Umbilical cord (tissue), 2 donors: ENCODE measurements around the gene NUAK1. TPM values are rescaled to one million over a fixed set of nuclear protein-coding genes. Genes with fewer than 3 reads are reported as not detected.

ENCODE experiments used
- DNase-seq: peaks from one replicate; pipeline ENCODE4 v3.0.0-alpha.2; 2015; ENCODE audit warnings: low spot score
- total RNA-seq: library from RNA; depleted of rRNA; stranded (reverse); fragments of >200 nt; gene quantifications from one replicate; pipeline ENCODE4 v1.2.3, GENCODE V29; 2014; ENCODE audit warnings: low replicate concordance; ENCODE audit not compliant: insufficient read depth

NUAK1 gene
- total RNA-seq, 1 donor from 2014 or later = 42.4 TPM

GRCh38 chr12:106084014-106084671 is 54.6 kb downstream of the NUAK1 start:
- DNase-seq = peak; percentile 46

GRCh38 chr12:106082216-106083175 is 56.3 kb downstream of the NUAK1 start:
- no peak for DNase-seq

GRCh38 chr12:106081606-106082005 is 57.1 kb downstream of the NUAK1 start:
- DNase-seq = no peak

- no peak for DNase-seq
These were observed 58.0 kb downstream of the NUAK1 start for GRCh38 chr12:106080791-106081170.

GRCh38 chr12:106080041-106080790 is 58.5 kb downstream of the NUAK1 start:
- peak; percentile 82 for DNase-seq

GRCh38 chr12:106079148-106079738 is 59.5 kb downstream of the NUAK1 start:
- no peak for DNase-seq

GRCh38 chr12:106078358-106079010 is 60.3 kb downstream of the NUAK1 start:
- DNase-seq = no peak

GRCh38 chr12:106074706-106075392 is 63.9 kb downstream of the NUAK1 start:
- peak; percentile 83 for DNase-seq

GRCh38 chr12:106074361-106074705 is 64.4 kb downstream of the NUAK1 start:
- no peak for DNase-seq

GRCh38 chr12:106073179-106073578 is 65.6 kb downstream of the NUAK1 start:
- no peak for DNase-seq

- no peak for DNase-seq
These were observed 66.0 kb downstream of the NUAK1 start for GRCh38 chr12:106072751-106073150.

GRCh38 chr12:106071686-106072085 is 67.1 kb downstream of the NUAK1 start:
- peak; percentile 42 for DNase-seq

- DNase-seq = no peak
These were observed 68.1 kb downstream of the NUAK1 start for GRCh38 chr12:106070611-106071010.

- DNase-seq = no peak
These were observed 68.6 kb downstream of the NUAK1 start for GRCh38 chr12:106070147-106070546.

GRCh38 chr12:106068296-106068695 is 70.5 kb downstream of the NUAK1 start:
- no peak for DNase-seq

GRCh38 chr12:106067606-106068205 is 71.0 kb downstream of the NUAK1 start:
- no peak for DNase-seq

- no peak for DNase-seq
These were observed 71.9 kb downstream of the NUAK1 start for GRCh38 chr12:106066726-106067325.

- no peak for DNase-seq
These were observed 72.6 kb downstream of the NUAK1 start for GRCh38 chr12:106066051-106066705.

GRCh38 chr12:106065506-106065905 is 73.2 kb downstream of the NUAK1 start:
- DNase-seq = no peak
